GM12892 (cell line): ENCODE data around the gene OGFOD1.

Experiments
- POLR2A ChIP-seq: IDR thresholded peaks from 2 replicates; pipeline ENCODE4 v1.6.1; 2011; ENCODE audit warnings: low read depth, low read length, control low read depth
- TAF1 ChIP-seq: IDR thresholded peaks from 2 replicates; pipeline ENCODE4 v1.6.1; 2011; ENCODE audit warnings: low read depth, mild to moderate bottlenecking, control low read depth, low read length, borderline replicate concordance

- TF ChIP-seq POLR2A: no peak
- TF ChIP-seq TAF1: no peak
These were observed 42.2 kb upstream of the OGFOD1 start for GRCh38 chr16:56409195-56409594.
